ENCODE results near the gene HOXD10. TPM values are rescaled to one million over a fixed set of nuclear protein-coding genes. Genes with fewer than 3 reads are reported as not detected.

The HOXD10 gene
- total RNA-seq, 1 donor from 2014 or later, result not detected

DNA sequence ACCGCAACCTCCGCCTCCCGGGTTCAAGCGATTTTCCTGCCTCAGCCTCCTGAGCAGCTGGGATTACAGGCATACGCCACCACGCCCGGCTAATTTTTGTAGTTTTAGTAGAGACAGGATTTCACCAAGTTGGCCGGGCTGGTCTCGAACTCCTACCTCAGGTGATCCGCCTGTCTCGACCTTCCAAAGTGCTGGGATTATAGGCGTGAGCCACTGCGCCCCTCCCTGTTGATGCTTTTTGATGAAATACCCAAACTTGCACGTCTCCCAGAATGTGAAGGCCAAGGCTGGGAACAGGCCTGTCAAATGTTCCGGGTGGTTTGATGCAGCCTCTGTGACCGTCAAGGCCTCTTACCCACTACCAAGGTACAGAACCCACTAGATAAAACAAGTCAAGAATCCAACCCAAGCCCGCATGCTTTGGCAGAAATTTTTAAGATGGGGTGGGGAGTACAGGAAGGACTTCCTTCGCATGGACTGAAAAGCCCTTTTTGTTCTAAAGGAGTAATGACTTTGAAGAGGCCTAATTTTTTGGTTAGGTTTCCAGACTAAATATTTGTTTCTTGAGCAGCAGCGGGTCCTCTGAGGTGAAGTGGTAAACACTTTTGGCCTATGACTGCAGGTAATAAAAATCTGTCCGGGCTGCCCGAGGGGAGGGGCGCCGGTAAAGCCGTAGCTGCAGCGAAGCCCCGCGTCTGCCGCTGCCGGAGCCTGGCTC lies 29.1 kb upstream of the HOXD10 start:
- H3K4me3 Mint-ChIP-seq (ENCODE audit: unreplicated experiment), result peak overlapping the region; percentile 75
- H3K27ac Mint-ChIP-seq (ENCODE audit: unreplicated experiment), result no peak overlapping the region
- TF ChIP-seq, protein P1, sequence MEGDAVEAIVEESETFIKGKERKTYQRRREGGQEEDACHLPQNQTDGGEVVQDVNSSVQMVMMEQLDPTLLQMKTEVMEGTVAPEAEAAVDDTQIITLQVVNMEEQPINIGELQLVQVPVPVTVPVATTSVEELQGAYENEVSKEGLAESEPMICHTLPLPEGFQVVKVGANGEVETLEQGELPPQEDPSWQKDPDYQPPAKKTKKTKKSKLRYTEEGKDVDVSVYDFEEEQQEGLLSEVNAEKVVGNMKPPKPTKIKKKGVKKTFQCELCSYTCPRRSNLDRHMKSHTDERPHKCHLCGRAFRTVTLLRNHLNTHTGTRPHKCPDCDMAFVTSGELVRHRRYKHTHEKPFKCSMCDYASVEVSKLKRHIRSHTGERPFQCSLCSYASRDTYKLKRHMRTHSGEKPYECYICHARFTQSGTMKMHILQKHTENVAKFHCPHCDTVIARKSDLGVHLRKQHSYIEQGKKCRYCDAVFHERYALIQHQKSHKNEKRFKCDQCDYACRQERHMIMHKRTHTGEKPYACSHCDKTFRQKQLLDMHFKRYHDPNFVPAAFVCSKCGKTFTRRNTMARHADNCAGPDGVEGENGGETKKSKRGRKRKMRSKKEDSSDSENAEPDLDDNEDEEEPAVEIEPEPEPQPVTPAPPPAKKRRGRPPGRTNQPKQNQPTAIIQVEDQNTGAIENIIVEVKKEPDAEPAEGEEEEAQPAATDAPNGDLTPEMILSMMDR (IDR thresholded peaks at IDR 0.05), result no peak
- DNase-seq (ENCODE audit: low spot score), result no peak
- H3K27me3 Mint-ChIP-seq (ENCODE audit: low read depth), result peaks cover 92% of the 10 kb centered on the region
- H3K36me3 Mint-ChIP-seq (ENCODE audit: low read depth), result no peaks in the 10 kb centered on the region
- no peaks in the 10 kb centered on the region for H3K9me3 Mint-ChIP-seq (ENCODE audit: low read depth)
- H3K4me1 Mint-ChIP-seq (ENCODE audit: low read depth), result peaks cover 29% of the 10 kb centered on the region

DNA sequence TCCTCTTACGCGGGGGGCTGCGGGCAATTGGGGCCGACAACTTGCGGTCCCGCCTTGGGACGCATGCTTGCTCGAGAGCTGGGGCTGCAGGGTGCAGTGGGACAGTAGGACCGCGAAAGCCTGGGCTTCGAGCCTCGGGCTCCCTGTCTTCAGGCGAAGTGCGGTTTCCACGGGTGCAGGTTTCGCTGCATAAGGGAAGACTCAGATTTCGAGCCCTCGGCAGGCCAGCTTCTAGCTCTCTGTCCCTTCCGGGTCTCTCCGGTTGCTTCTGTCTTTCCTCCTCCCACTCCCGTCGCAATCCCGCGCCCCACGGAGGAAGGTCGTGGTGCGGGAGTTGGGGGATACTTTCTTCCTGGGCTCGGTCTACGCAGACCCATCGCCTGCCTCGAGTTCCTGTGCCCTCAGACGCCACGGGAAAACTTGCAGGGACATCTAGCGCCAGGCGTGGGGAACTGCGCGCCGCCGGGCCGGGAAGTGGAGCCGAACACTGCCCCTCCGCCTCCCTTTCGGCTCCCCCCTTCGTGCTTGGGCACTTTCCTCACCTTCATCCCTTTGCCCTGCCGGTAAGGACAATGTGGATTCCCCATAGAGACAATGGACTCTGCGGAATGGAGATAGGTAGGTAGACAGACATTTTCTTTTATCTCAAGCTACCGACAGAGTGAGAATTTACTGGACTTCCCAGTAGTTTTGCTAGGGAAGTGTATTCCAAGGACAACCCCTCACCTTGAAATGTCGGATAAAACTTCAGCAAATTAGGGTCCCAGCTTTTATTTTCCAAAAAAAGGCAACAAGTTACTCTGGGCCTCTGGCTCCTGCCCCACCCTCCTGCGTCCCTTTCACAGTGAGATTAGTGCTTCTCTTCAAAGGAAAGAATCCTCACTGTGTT lies 28.3 kb upstream of the HOXD10 start:
- peak overlapping the region; percentile 75 for H3K4me3 Mint-ChIP-seq (ENCODE audit: unreplicated experiment)
- TF ChIP-seq, protein P1 (IDR thresholded peaks at IDR 0.05), result peak; percentile 87
- no peak for DNase-seq (ENCODE audit: low spot score)
- no peaks in the 10 kb centered on the region for H3K36me3 Mint-ChIP-seq (ENCODE audit: low read depth)
- H3K27ac Mint-ChIP-seq (ENCODE audit: unreplicated experiment), result no peak overlapping the region
- peaks cover 23% of the 10 kb centered on the region for H3K4me1 Mint-ChIP-seq (ENCODE audit: low read depth)
- H3K27me3 Mint-ChIP-seq (ENCODE audit: low read depth), result peaks cover 86% of the 10 kb centered on the region
- H3K9me3 Mint-ChIP-seq (ENCODE audit: low read depth), result no peaks in the 10 kb centered on the region

DNA sequence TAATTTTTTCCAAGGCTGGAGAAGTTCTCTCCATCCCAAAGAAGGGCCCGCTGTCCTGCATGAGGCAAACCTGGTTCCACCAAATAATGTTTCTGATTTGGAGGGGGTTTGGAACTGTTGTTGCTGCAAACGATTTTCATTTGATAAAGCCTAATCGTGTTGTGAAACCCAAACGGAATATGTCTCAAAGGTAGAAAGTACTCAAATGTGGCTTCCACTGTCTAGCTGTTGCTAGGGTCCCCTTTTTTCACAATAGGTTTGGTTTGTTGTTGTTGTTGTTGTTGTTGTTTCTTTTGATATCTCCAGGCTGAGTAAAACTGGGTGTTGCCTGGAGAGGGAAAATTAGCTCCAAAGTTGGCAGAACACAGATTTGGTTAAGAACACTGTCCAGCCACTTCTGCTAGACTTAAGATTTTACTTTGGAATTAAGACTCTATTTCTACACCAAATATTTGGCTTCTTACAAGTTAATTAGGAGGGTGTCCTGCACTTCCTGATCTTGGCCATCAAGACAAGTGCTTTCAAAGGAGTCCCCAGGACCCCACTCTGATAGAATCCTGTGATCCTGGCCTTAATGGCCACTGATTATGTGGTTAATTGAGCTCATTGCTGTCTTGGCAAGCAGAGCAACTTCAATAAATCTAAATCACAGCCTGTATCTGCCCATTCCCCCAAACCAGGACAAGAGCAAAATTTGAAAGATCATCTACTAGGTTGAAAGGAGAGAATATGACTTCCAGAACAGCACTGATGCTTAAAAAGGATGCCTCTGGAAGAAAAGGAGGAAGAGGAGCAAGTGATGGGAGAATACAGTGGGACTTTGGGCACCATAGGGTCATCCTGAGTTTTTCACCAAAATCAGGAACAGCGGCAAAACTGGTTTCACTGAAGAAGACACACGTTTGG lies 27.4 kb upstream of the HOXD10 start:
- H3K27me3 Mint-ChIP-seq (ENCODE audit: low read depth), result peaks cover 87% of the 10 kb centered on the region
- peaks cover 25% of the 10 kb centered on the region for H3K4me1 Mint-ChIP-seq (ENCODE audit: low read depth)
- no peaks in the 10 kb centered on the region for H3K36me3 Mint-ChIP-seq (ENCODE audit: low read depth)
- H3K4me3 Mint-ChIP-seq (ENCODE audit: unreplicated experiment), result no peak overlapping the region
- H3K9me3 Mint-ChIP-seq (ENCODE audit: low read depth), result no peaks in the 10 kb centered on the region
- no peak for DNase-seq (ENCODE audit: low spot score)
- no peak overlapping the region for H3K27ac Mint-ChIP-seq (ENCODE audit: unreplicated experiment)
- TF ChIP-seq, protein P1 (IDR thresholded peaks at IDR 0.05), result no peak

DNA sequence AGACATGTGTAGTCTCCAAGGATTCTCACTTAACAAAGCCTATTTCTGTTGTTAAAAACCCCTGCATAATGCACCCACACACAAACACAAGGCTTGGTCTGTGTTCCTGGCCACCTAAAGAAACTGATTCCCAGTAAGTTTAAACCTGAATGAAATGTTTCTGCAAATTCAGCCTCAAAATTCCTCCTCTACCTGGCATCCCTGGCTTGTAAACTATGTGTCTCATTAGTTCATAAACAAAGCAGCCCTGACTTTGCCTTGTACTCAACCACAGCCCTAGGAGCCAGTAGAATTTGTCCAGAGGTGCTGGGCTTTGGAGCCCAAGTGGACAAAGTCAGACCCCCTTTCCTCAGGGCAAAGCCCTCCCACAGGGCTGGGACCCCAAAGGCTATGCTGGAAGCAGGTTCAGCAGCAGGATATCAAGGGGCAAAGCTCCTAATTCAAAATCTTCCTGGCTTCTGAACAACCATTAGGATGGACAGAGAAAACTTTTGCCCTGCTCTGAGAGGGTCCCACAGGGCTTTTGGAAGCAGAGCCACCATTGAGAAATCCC lies 26.7 kb upstream of the HOXD10 start:
- H3K27ac Mint-ChIP-seq (ENCODE audit: unreplicated experiment), result no peak overlapping the region
- peaks cover 2% of the 10 kb centered on the region for H3K36me3 Mint-ChIP-seq (ENCODE audit: low read depth)
- TF ChIP-seq, protein P1 (IDR thresholded peaks at IDR 0.05), result no peak
- H3K9me3 Mint-ChIP-seq (ENCODE audit: low read depth), result no peaks in the 10 kb centered on the region
- H3K4me1 Mint-ChIP-seq (ENCODE audit: low read depth), result peaks cover 20% of the 10 kb centered on the region
- H3K4me3 Mint-ChIP-seq (ENCODE audit: unreplicated experiment), result no peak overlapping the region
- no peak for DNase-seq (ENCODE audit: low spot score)
- peaks cover 88% of the 10 kb centered on the region for H3K27me3 Mint-ChIP-seq (ENCODE audit: low read depth)

Data from chondrocyte (in vitro differentiated cells).